H7 (cell line): ENCODE data around the gene LRFN3. TPM values are rescaled to one million over a fixed set of nuclear protein-coding genes. Genes with fewer than 3 reads are reported as not detected.
"Not testable (repeated sequence)": the region's sequence is repeated elsewhere in the genome, so short reads cannot be mapped to it uniquely, and the experiment has no call there.

Source experiments
- DNase-seq: peaks from one replicate; pipeline ENCODE4 v3.0.0; 2012
- H3K27me3 ChIP-seq: 2 replicates; pipeline ENCODE4 v1.6.0; 2011; ENCODE audit warnings: mild to moderate bottlenecking, low read length; ENCODE audit not compliant: control insufficient read depth, insufficient read depth
- H3K36me3 ChIP-seq: replicated peaks from 2 replicates; pipeline ENCODE4 v1.5.1; 2011; ENCODE audit warnings: low read length; ENCODE audit not compliant: control insufficient read depth, insufficient read depth
- H3K4me3 ChIP-seq: 2 replicates; pipeline ENCODE4 v1.5.1; 2011; ENCODE audit warnings: low read depth, mild to moderate bottlenecking, control low read depth, low read length, moderate library complexity; ENCODE audit not compliant: insufficient read depth
- total RNA-seq: library from RNA; depleted of rRNA; stranded (reverse); fragments of >200 nt; shearing (Covaris generic); gene quantifications from 2 replicates; pipeline ENCODE4 v1.2.3, GENCODE V29; 2014; rRNA removed

Gene LRFN3
- 9.9 and 13.4 TPM in 2 replicates for total RNA-seq

GRCh38 chr19:35935911-35936737, at the start of gene LRFN3:
Gene LRFN3, plus strand, starts transcription at chr19:35936374. Its CDS starts 3,052 bp downstream, at chr19:35939426.
- peak; percentile 95 for DNase-seq
- Histone ChIP-seq H3K4me3 (peak within 1 kb of the TSS; percentile 51), H3K36me3 (no peaks in the 10 kb centered on the region), H3K27me3 (no peaks in the 10 kb centered on the region)

GRCh38 chr19:35887197-35887596, 49.0 kb upstream of the LRFN3 start:
- H3K4me3 ChIP-seq = no peak overlapping the region
- DNase-seq = no peak
- H3K36me3 ChIP-seq = peaks cover 12% of the 10 kb centered on the region
- H3K27me3 ChIP-seq = no peaks in the 10 kb centered on the region

DNA sequence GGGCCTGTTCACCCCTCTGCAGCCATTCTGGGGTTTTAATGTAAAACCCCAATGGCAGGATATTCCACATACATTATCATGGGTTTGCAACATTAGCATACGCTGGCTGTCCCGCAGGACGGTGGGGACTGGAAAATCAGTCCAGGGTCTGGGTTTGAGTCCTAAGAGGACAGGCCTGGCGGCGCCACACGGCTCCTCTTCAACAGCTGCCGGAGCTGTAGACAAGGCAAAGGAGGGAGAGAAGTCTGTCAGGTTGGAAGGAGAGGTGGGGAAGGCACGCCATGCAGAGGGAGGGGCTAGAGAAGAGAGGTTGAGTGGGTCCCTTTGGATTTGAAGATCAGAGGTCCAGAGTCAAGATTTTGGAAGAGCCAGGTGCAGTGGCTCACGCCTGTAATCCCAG, 47.8 kb upstream of the LRFN3 start:
- no peak overlapping the region for H3K4me3 ChIP-seq

GRCh38 chr19:35889370-35890112, 46.6 kb upstream of the LRFN3 start:
- H3K36me3 ChIP-seq = peaks cover 17% of the 10 kb centered on the region
- DNase-seq = peak; percentile 29
- no peak overlapping the region for H3K4me3 ChIP-seq
- H3K27me3 ChIP-seq = no peaks in the 10 kb centered on the region

More for the DNA sequence above, 47.8 kb upstream of the LRFN3 start:
- H3K27me3 ChIP-seq = no peaks in the 10 kb centered on the region
- H3K36me3 ChIP-seq = peaks cover 12% of the 10 kb centered on the region
- DNase-seq = no peak

DNA sequence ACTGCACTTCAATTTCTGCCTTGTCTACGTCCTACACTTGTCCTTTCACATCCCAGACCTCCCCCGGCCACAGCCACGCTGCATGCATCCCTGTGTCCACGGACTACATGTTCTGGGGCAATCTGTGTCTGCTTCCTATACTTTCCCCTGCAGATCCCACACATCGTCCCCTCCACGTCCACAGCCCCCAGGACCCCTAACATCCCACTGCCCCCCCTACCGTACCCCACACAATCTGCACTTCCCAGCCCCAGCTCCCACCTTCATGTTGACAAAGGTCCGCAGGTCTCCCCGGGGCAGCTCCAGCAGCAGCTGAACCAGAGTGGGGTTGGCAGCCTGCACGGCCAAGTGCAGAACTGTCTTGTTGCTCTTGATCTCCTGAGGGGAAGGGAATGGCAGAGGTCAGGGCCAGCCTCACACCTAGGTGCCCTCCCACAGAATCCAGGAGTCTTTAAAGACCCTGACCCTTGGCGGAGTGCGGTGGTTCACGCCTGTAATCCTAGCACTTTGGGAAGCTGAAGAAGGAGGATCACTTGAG, 46.0 kb upstream of the LRFN3 start:
- Histone ChIP-seq H3K27me3 (no peaks in the 10 kb centered on the region), H3K4me3 (no peak overlapping the region), H3K36me3 (peaks cover 17% of the 10 kb centered on the region)
- DNase-seq = no peak

DNA sequence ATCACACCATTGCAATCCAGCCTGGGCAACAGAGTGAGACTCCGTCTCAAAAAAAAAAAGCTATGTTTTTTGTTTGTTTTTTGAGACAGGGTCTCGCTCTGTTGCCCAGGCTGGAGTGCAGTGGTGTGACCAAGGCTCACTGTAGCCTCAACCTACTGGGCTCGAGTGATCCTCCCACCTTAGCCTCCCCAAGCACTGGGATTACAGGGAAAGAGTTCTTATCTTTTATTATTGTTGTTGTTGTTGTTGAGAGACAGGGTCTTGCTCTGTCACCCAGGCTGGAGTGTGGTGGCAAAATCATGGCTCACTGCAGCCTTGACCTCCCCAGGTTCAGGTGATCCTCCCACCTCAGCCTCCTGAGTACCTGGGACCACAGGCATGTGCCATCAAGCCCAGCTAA, 44.4 kb upstream of the LRFN3 start:
- H3K36me3 ChIP-seq = peaks cover 23% of the 10 kb centered on the region
- DNase-seq, H3K27me3 ChIP-seq, H3K4me3 ChIP-seq: not testable (repeated sequence)

GRCh38 chr19:35894342-35894741, 41.8 kb upstream of the LRFN3 start:
- peaks cover 23% of the 10 kb centered on the region for H3K36me3 ChIP-seq
- no peak overlapping the region for H3K4me3 ChIP-seq
- H3K27me3 ChIP-seq = no peaks in the 10 kb centered on the region
- no peak for DNase-seq

- Histone ChIP-seq H3K27me3 (no peaks in the 10 kb centered on the region), H3K36me3 (peaks cover 18% of the 10 kb centered on the region), H3K4me3 (no peak overlapping the region)
- DNase-seq = peak; percentile 30
Observed at GRCh38 chr19:35895911-35896642, 40.1 kb upstream of the LRFN3 start.

DNA sequence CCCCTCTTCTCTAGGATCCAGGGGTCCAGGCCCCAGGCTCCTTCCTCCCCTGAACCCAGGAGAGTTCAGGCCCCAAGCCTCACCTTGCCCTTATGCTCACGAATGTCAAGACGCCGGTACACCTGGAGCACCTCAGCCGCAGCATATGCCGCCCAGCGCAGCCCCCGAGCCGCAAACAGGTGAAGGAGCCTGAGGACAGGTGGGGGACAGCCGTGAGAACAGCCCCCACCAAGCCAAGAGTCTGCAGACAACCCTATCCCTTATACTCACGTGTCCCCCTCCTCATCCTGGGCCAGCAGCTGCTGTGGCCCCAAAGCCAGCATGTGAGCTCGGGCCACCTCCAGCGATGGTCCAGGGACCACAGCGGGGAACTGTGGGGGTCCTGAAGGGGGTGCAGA, 39.5 kb upstream of the LRFN3 start:
- H3K36me3 ChIP-seq = peaks cover 18% of the 10 kb centered on the region

DNA sequence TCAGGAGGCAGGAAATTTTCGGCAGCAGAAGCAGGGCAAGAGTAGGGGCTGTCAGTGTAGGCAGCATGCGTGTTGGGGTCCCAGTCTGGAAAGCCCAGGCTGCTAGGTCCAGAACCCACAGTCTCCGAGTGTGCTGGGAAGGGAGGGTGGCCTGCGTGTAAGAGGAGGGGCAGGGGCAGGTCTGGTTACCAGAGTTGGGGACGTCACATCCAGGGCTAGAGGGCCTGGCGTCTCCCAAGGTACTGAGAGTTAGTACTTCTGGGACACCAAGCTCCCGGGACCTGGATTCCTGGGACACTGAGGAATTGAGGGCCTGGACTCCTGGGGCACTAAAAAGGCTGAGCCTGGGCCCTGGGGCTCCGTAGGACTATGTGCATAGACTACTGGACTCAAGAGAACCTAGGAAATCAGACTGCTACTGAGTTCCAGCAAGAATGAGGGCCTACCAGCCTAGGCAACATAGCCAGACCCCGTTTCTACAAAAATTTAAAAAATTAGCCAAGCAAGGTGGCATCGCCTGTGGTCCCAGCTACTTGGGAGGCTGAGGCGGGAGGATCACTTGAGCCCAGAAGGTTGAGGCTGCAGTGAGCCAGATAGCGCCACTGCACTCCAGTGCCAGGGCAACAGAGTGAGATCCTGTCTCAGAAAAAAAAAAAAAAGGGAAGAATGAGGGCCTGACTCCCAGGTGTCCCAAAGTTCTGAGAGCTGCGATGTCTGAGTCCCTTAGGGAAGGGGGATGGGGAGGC, 38.3 kb upstream of the LRFN3 start:
- Histone ChIP-seq H3K4me3 (no peak overlapping the region), H3K27me3 (peaks cover 4% of the 10 kb centered on the region; the same call in 1 of the 2 replicates), H3K36me3 (peaks cover 18% of the 10 kb centered on the region)
- DNase-seq = no peak

More for the DNA sequence above, 39.5 kb upstream of the LRFN3 start:
- DNase-seq = peak; percentile 15
- no peaks in the 10 kb centered on the region for H3K27me3 ChIP-seq
- no peak overlapping the region for H3K4me3 ChIP-seq

- DNase-seq = peak; percentile 72
- peak overlapping the region; percentile 85 for H3K4me3 ChIP-seq
- peaks cover 18% of the 10 kb centered on the region for H3K36me3 ChIP-seq
- peaks cover 4% of the 10 kb centered on the region; the same call in 1 of the 2 replicates for H3K27me3 ChIP-seq
Observed at GRCh38 chr19:35898499-35898809, 37.7 kb upstream of the LRFN3 start.

- Histone ChIP-seq H3K36me3 (peaks cover 13% of the 10 kb centered on the region), H3K27me3 (peaks cover 4% of the 10 kb centered on the region; the same call in 1 of the 2 replicates), H3K4me3 (peak overlapping the region; percentile 85)
- DNase-seq = peak; percentile 93
Observed at GRCh38 chr19:35899547-35900214, 36.5 kb upstream of the LRFN3 start.

DNA sequence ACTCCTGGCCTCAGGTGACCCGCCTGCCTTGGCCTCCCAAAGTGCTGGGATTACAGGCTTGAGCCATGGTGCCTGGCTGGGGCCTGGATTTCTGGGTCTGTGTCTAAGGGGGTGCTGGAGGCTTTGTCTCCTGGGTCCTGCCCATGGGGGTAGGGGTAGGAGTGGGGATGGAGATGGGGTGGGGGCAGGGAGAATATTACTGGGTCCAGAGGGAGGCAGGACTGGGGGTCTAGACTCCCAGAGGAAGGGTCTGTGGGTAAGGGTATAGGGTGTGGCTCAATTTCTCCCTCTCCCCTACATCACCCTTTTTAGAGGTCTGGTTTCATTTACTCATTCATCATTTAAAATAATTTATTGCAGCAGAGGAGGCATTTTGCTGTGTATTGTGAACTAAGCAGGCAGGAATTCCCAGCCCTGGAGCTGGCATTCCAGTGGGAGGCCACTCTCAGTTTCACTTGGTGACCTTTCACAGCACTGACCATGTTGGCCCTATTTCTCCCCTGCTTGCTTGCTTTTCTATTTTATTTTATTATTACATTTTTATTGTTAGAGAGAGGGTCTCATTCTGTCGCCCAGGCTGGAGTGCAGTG, 35.0 kb upstream of the LRFN3 start:
- Histone ChIP-seq H3K36me3 (peaks cover 9% of the 10 kb centered on the region), H3K4me3 (no peak overlapping the region; the same call in 1 of the 2 replicates), H3K27me3 (peaks cover 4% of the 10 kb centered on the region; the same call in 1 of the 2 replicates)
- DNase-seq = peak; percentile 40
